SK-N-SH (cell line): Measurements from ENCODE around the gene ANKMY2. TPM values are rescaled to one million over a fixed set of nuclear protein-coding genes. Genes with fewer than 3 reads are reported as not detected.

Source experiments
- CTCF ChIA-PET: fragments of 300-600, 350-600 bp; formaldehyde crosslinking; extraction: SDS; loops from one replicate; lab custom pipeline; 2021; lab: Yijun Ruan, JAX
- POLR2A ChIA-PET: fragments of 350-600 bp; sonication (Branson Sonifier 250); formaldehyde crosslinking; extraction: SDS; loops from one replicate; lab custom pipeline; 2020; ENCODE audit warnings: antibody characterized with exemption, inconsistent platforms; lab: Yijun Ruan, JAX
- DNase-seq: peaks from one replicate; pipeline ENCODE4 v3.0.0; 2012
- H2AFZ ChIP-seq: fragments of 200-600 bp; sonication (generic); 2 replicates; pipeline ENCODE4 v1.8.1; 2016; ENCODE audit warnings: antibody characterized with exemption, mild to moderate bottlenecking, low read depth
- H3F3A ChIP-seq: fragments of 200-600 bp; sonication (generic); replicated peaks from 2 replicates; pipeline ENCODE3; 2016; ENCODE audit warnings: antibody characterized with exemption, mild to moderate bottlenecking; ENCODE audit not compliant: insufficient read depth
- H3K27ac ChIP-seq, 2 experiments: fragments of 200-500 bp in 1 of 2; fragments of 200-600 bp in 1 of 2; sonication (Bioruptor generic) in 1 of 2; sonication (generic), shearing (Covaris generic) in 1 of 2; 2 replicates each; pipeline versions ENCODE4 v1.5.1 to v1.6.1; 2014 to 2016; ENCODE audit warnings: low read depth in 2 of 2, inconsistent platforms in 1 of 2, low read length in 1 of 2, mild to moderate bottlenecking in 1 of 2, mixed read lengths in 1 of 2
- H3K27me3 ChIP-seq: fragments of 200-600 bp; sonication (generic), shearing (Covaris generic); 2 replicates; pipeline ENCODE4 v1.6.1; 2016; ENCODE audit warnings: mixed run types; ENCODE audit not compliant: insufficient read depth
- H3K36me3 ChIP-seq, 2 experiments: fragments of 200-500 bp in 1 of 2; fragments of 200-600 bp in 1 of 2; sonication (Bioruptor generic) in 1 of 2; sonication (generic) in 1 of 2; replicated peaks in 1 of 2; 2 replicates each; pipeline versions ENCODE3 to v1.5.1; 2014 to 2016; ENCODE audit warnings: low read length in 1 of 2, mild to moderate bottlenecking in 1 of 2; ENCODE audit not compliant: insufficient read depth in 2 of 2, control insufficient read depth in 1 of 2
- H3K4me1 ChIP-seq, 2 experiments: fragments of 200-500 bp in 1 of 2; fragments of 200-600 bp in 1 of 2; sonication (Bioruptor generic) in 1 of 2; sonication (generic), shearing (Covaris generic) in 1 of 2; 2 replicates each; pipeline versions ENCODE4 v1.5.1 to v1.6.1; 2014 to 2016; ENCODE audit warnings: low read depth in 1 of 2, low read length in 1 of 2, mixed run types in 1 of 2; ENCODE audit not compliant: insufficient read depth in 2 of 2, control insufficient read depth in 1 of 2
- H3K4me2 ChIP-seq: fragments of 200-600 bp; sonication (generic), shearing (Covaris generic); 2 replicates; pipeline ENCODE4 v1.6.1; 2017; ENCODE audit warnings: mixed run types
- H3K4me3 ChIP-seq, 2 experiments: fragments of 200-500 bp in 1 of 2; fragments of 200-600 bp in 1 of 2; sonication (Bioruptor generic) in 1 of 2; sonication (generic), shearing (Covaris generic) in 1 of 2; 2 replicates each; pipeline versions ENCODE4 v1.5.1 to v1.8.1; 2014 to 2016; ENCODE audit warnings: low read depth in 2 of 2, inconsistent platforms in 1 of 2, low read length in 1 of 2, mild to moderate bottlenecking in 1 of 2, mixed read lengths in 1 of 2, moderate library complexity in 1 of 2
- H3K79me2 ChIP-seq: fragments of 200-600 bp; sonication (generic); 2 replicates; pipeline ENCODE4 v1.8.1; 2017; ENCODE audit warnings: mild to moderate bottlenecking; ENCODE audit not compliant: insufficient read depth
- H3K9ac ChIP-seq: fragments of 200-600 bp; sonication (generic); 2 replicates; pipeline ENCODE4 v1.6.1; 2017; ENCODE audit warnings: mixed run types
- H3K9me2 ChIP-seq: fragments of 200-600 bp; sonication (generic); 2 replicates; pipeline ENCODE4 v1.6.1; 2017; ENCODE audit warnings: mixed run types
- H3K9me3 ChIP-seq: fragments of 200-600 bp; sonication (generic); 2 replicates; pipeline ENCODE4 v1.6.1; 2017; ENCODE audit warnings: mixed run types, mild to moderate bottlenecking, moderate library complexity
- H4K20me1 ChIP-seq: fragments of 200-600 bp; sonication (generic); 2 replicates; pipeline ENCODE4 v1.6.1; 2017; ENCODE audit warnings: mild to moderate bottlenecking, mixed run types; ENCODE audit not compliant: insufficient read depth
- CTCF ChIP-seq: fragments of 200-600 bp; sonication (generic); IDR thresholded peaks from 2 replicates; pipeline ENCODE4 v1.6.1; 2017; ENCODE audit warnings: antibody characterized with exemption, mild to moderate bottlenecking, moderate library complexity
- ELF1 ChIP-seq: IDR thresholded peaks from 2 replicates; pipeline ENCODE4 v1.4.0; 2012
- FOSL2 ChIP-seq: IDR thresholded peaks from 2 replicates; pipeline ENCODE4 v1.4.0; 2012; ENCODE audit warnings: low read depth, mild to moderate bottlenecking, moderate library complexity, borderline replicate concordance
- FOXJ3 ChIP-seq: sonication (generic); formaldehyde crosslinking; IDR thresholded peaks from 2 replicates; pipeline ENCODE4 v1.5.1; 2020; ENCODE audit warnings: mild to moderate bottlenecking, missing genetic modification reagents
- GABPA ChIP-seq: IDR thresholded peaks from 2 replicates; pipeline ENCODE4 v1.4.0; 2012; ENCODE audit warnings: low read depth, mild to moderate bottlenecking
- IRF3 ChIP-seq: fragments of 150-350 bp; IDR thresholded peaks from 2 replicates; pipeline ENCODE4 v1.6.1; 2016; ENCODE audit warnings: mild to moderate bottlenecking, low read depth, low read length
- MXI1 ChIP-seq: IDR thresholded peaks from 2 replicates; pipeline ENCODE4 v1.6.1; 2012; ENCODE audit warnings: mild to moderate bottlenecking, low read depth, low read length, improper control_type of control experiment
- PBX3 ChIP-seq: IDR thresholded peaks from 2 replicates; pipeline ENCODE4; 2012
- SMC3 ChIP-seq: IDR thresholded peaks from 2 replicates; pipeline ENCODE4 v1.6.1; 2012; ENCODE audit warnings: low read depth, low read length, improper control_type of control experiment
- USF2 ChIP-seq: fragments of 150-350 bp; IDR thresholded peaks from 2 replicates; pipeline ENCODE4 v1.6.1; 2017; ENCODE audit warnings: antibody characterized with exemption, low read length, low read depth, borderline replicate concordance
- WGBS: methylation state at CpG from one replicate; pipeline ENCODE4 v1.1.6; 2017; ENCODE audit warnings: low lambda C conversion rate; 5-methylcytosine and 5-hydroxymethylcytosine counted together
- polyA plus RNA-seq, 3 experiments: library from polyadenylated mRNA; depleted of rRNA; stranded (reverse); fragments of >200 nt; gene quantifications; 2 replicates each; pipeline ENCODE4 v1.2.3, GENCODE V29; 2012
- TF ChIP-seq, protein P1 (sequence below): IDR thresholded peaks from 2 replicates; pipeline ENCODE4 v1.4.0; 2012; ENCODE audit warnings: low read depth

ANKMY2 gene
- polyA plus RNA-seq, 1 of the 3 experiments (the other 2 are of a cell fraction), result 15.8 TPM

DNA sequence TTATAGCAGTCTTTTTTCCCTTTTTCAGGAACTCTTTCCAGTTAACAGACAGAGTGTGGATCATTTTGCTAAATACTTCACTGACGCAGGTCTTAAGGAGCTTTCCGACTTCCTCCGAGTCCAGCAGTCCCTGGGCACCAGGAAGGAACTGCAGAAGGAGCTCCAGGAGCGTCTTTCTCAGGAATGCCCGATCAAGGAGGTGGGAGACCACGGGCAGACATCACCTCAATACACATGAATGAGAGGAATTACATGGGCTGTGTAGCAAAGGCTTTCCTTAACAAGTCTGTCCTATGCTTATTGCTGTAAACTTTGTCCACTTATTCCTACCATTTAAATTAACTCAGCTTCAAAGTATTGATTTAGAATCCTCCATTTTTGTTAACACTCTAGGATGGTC, 49.3 kb upstream of the ANKMY2 start:
- H3K36me3 ChIP-seq, result peaks cover 60 to 82% of the 10 kb centered on the region in 2 experiments
- no peak overlapping the region for H2AFZ ChIP-seq
- H3K27ac ChIP-seq, result no peak overlapping the region
- H4K20me1 ChIP-seq, result no peaks in the 10 kb centered on the region
- no peaks in the 10 kb centered on the region for H3K27me3 ChIP-seq
- 92% methylated on average over 6 of the region's 6 CpGs for WGBS
- H3K4me2 ChIP-seq, result no peak overlapping the region
- POLR2A ChIA-PET, result no interaction called here
- no peaks in the 10 kb centered on the region for H3K9me3 ChIP-seq
- no peak overlapping the region for H3K4me3 ChIP-seq
- H3K9me2 ChIP-seq, result no peaks in the 10 kb centered on the region
- no peaks in the 10 kb centered on the region for H3K79me2 ChIP-seq
- no peak for TF ChIP-seq MXI1
- no peak for TF ChIP-seq USF2
- TF ChIP-seq PBX3, result no peak
- no peak for TF ChIP-seq GABPA
- TF ChIP-seq, protein P1, sequence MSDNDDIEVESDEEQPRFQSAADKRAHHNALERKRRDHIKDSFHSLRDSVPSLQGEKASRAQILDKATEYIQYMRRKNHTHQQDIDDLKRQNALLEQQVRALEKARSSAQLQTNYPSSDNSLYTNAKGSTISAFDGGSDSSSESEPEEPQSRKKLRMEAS, result no peak
- TF ChIP-seq FOXJ3, result no peak
- no peak for TF ChIP-seq CTCF
- no peak for TF ChIP-seq SMC3
- TF ChIP-seq ELF1, result no peak
- no peak for TF ChIP-seq FOSL2
- no peak for TF ChIP-seq IRF3
- H3K4me1 ChIP-seq, result peaks cover 0 to 20% of the 10 kb centered on the region in 2 experiments; a peak in 1 of 4 replicates
- H3K9ac ChIP-seq, result no peak overlapping the region
- no peak for DNase-seq
- CTCF ChIA-PET, result interaction anchor here (0.7 to 3.5 kb wide), 15 partner anchors 8 to 231 kb away, joined by 3 to 34 read pairs (median 5); partner anchors contain the start of gene TSPAN13
- peaks cover 13% of the 10 kb centered on the region for H3F3A ChIP-seq
